Measurements from ENCODE around the gene PTGR1.
A peak's percentile ranks its signal among the peaks of the same experiment; 100 is the strongest.

The PTGR1 gene

GRCh38 chr9:111637421-111637950 is 38.0 kb upstream of the PTGR1 start:
- H3K27me3 ChIP-seq (replicated peaks in 2 of 5; ENCODE audit: control insufficient read depth in 4 of 5, insufficient read depth in 5 of 5, low read length in 4 of 5): no peaks in the 10 kb centered on the region
- WGBS (ENCODE audit: insufficient coverage): 82% methylated on average over 6 of the region's 6 CpGs
- H3K36me3 ChIP-seq (ENCODE audit: control insufficient read depth in 4 of 4, insufficient read depth in 4 of 4, low read length in 3 of 4): peaks cover 0 to 10% (median 0%) of the 10 kb centered on the region in 4 experiments
- no peaks in the 10 kb centered on the region for H3K9me3 ChIP-seq (ENCODE audit: control extremely low read depth in 1 of 5, control insufficient read depth in 4 of 5, insufficient read depth in 2 of 5, low read depth in 1 of 5, low read length in 4 of 5)
- ChIA-PET CTCF (interaction anchor here (0.7 kb wide), 1 partner anchor 166 kb away, joined by 3 read pairs; no protein-coding TSS in a partner anchor), POLR2A (no interaction called here)
- no peak overlapping the region for H3K27ac ChIP-seq (ENCODE audit: insufficient read depth in 1 of 2, low read depth in 1 of 2, low read length in 2 of 2, poor library complexity in 1 of 2, severe bottlenecking in 2 of 2)
- no peak overlapping the region for H3K4me3 ChIP-seq (ENCODE audit: control insufficient read depth in 1 of 7, extremely low read depth in 1 of 7, insufficient read depth in 4 of 7, low read depth in 2 of 7, low read length in 6 of 7)
- H3K4me1 ChIP-seq (ENCODE audit: control extremely low read depth in 1 of 4, control insufficient read depth in 4 of 4, insufficient read depth in 4 of 4, low read length in 3 of 4): peaks cover 0 to 10% (median 7%) of the 10 kb centered on the region in 4 experiments
- DNase-seq: no peak

DNA sequence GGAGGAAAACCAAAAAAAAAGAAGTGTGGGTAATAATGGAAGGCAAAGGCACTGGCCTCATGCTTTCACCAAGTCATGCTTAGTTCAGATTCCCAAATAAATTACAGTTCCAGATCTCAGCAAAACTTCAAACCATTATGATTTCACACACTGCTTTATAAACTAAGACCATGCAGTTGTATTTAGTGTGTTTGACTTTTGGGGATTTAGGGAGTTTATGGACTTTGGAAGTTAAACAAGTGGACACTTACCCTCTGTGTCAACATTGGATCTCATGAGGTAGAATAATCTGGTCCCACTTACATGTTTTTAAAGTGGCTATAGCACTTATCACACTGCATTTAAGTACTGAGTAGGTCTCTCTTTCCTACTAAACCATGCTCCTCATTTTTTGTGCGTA is 35.4 kb upstream of the PTGR1 start:
- whole genome bisulfite sequencing (ENCODE audit: insufficient coverage): no CpG with 5 or more reads among the region's 1 CpG
- CTCF ChIA-PET: no interaction called here
- no peak for DNase-seq

DNA sequence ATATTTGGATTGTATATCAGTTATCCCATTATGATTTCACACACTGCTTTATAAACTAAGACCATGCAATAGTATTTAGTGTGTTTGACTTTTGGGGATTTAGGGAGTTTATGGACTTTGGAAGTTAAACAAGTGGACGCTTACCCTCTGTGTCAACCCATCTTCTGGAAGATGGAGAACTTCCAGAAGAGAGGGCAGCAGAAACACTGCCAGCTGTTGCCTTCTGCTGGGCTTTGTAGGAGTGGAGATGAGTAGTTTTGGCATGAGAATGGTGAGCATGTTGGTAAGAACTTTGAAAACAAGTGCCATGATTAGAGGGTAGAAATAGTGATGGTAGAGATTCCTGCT is 33.9 kb upstream of the PTGR1 start:
- CTCF ChIA-PET: no interaction called here
- POLR2A ChIA-PET: interaction anchor here (0.6 kb wide), 1 partner anchor 1989 kb away, joined by 3 read pairs; no protein-coding TSS in a partner anchor

More for the DNA sequence above, 35.4 kb upstream of the PTGR1 start:
- peaks cover 0 to 10% (median 0%) of the 10 kb centered on the region in 4 experiments for H3K36me3 ChIP-seq (ENCODE audit: control insufficient read depth in 4 of 4, insufficient read depth in 4 of 4, low read length in 3 of 4)
- peaks cover 12 to 26% (median 21%) of the 10 kb centered on the region in 4 experiments for H3K4me1 ChIP-seq (ENCODE audit: control extremely low read depth in 1 of 4, control insufficient read depth in 4 of 4, insufficient read depth in 4 of 4, low read length in 3 of 4)
- no peaks in the 10 kb centered on the region for H3K27me3 ChIP-seq (replicated peaks in 2 of 5; ENCODE audit: control insufficient read depth in 4 of 5, insufficient read depth in 5 of 5, low read length in 4 of 5)
- no peak overlapping the region for H3K4me3 ChIP-seq (ENCODE audit: control insufficient read depth in 1 of 7, extremely low read depth in 1 of 7, insufficient read depth in 4 of 7, low read depth in 2 of 7, low read length in 6 of 7)
- H3K9me3 ChIP-seq (ENCODE audit: control extremely low read depth in 1 of 5, control insufficient read depth in 4 of 5, insufficient read depth in 2 of 5, low read depth in 1 of 5, low read length in 4 of 5): no peaks in the 10 kb centered on the region
- POLR2A ChIA-PET: no interaction called here
- H3K27ac ChIP-seq (ENCODE audit: insufficient read depth in 1 of 2, low read depth in 1 of 2, low read length in 2 of 2, poor library complexity in 1 of 2, severe bottlenecking in 2 of 2): no peak overlapping the region

DNA sequence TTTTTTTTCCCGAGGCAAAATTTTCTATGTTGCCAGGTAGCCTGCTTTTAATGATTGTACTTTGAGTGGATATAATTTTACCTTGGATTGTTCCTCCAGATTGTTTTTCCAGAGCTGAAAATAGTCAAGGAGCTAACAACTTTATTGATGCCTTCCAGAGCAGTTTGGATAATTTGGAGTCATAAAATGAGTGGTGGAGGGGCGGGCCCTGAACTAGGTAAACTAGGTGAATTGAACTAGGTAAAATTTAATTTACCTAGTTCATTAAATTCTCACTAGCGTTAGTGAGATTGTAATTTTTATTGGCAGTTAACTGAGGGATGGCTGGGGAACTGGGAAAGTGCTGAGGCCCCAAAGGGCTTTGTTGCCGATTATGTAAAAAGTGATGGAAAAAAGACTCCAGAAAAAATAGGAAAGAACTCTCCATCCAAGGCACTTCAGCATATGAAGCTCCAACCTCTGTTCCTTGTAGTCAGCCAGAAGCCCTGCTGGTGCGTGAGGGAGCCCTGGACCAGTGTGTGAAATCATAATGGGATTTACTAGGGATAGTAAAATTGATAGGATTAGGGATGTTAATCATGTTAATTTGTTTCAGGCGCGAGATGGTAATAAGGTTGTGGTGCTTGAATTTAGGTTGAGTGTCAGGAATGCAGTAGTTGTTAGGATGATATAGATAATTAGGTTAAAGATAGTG is 33.4 kb upstream of the PTGR1 start:
- H3K9me3 ChIP-seq (ENCODE audit: control extremely low read depth in 1 of 5, control insufficient read depth in 4 of 5, insufficient read depth in 2 of 5, low read depth in 1 of 5, low read length in 4 of 5): no peaks in the 10 kb centered on the region
- ChIA-PET CTCF (interaction anchor here (0.7 to 1.5 kb wide), 2 partner anchors 19 to 59 kb away, joined by 3 read pairs; no protein-coding TSS in a partner anchor), POLR2A (interaction anchor here (0.6 kb wide), 1 partner anchor 1989 kb away, joined by 3 read pairs; no protein-coding TSS in a partner anchor)
- WGBS (ENCODE audit: insufficient coverage): 100% methylated on average over 4 of the region's 7 CpGs
- no peaks in the 10 kb centered on the region for H3K27me3 ChIP-seq (replicated peaks in 2 of 5; ENCODE audit: control insufficient read depth in 4 of 5, insufficient read depth in 5 of 5, low read length in 4 of 5)
- H3K36me3 ChIP-seq (ENCODE audit: control insufficient read depth in 4 of 4, insufficient read depth in 4 of 4, low read length in 3 of 4): peaks cover 0 to 7% (median 0%) of the 10 kb centered on the region in 4 experiments
- peaks cover 12 to 26% (median 21%) of the 10 kb centered on the region in 4 experiments for H3K4me1 ChIP-seq (ENCODE audit: control extremely low read depth in 1 of 4, control insufficient read depth in 4 of 4, insufficient read depth in 4 of 4, low read length in 3 of 4)
- no peak overlapping the region for H3K27ac ChIP-seq (ENCODE audit: insufficient read depth in 1 of 2, low read depth in 1 of 2, low read length in 2 of 2, poor library complexity in 1 of 2, severe bottlenecking in 2 of 2)
- peak overlapping the region in 3 of 7 experiments; percentile 79 to 92 (median 90) for H3K4me3 ChIP-seq (ENCODE audit: control insufficient read depth in 1 of 7, extremely low read depth in 1 of 7, insufficient read depth in 4 of 7, low read depth in 2 of 7, low read length in 6 of 7)
- no peak for DNase-seq

More for the DNA sequence above, 33.9 kb upstream of the PTGR1 start:
- no peak for DNase-seq
- no peak overlapping the region for H3K4me3 ChIP-seq (ENCODE audit: control insufficient read depth in 1 of 7, extremely low read depth in 1 of 7, insufficient read depth in 4 of 7, low read depth in 2 of 7, low read length in 6 of 7)
- WGBS (ENCODE audit: insufficient coverage): 100% methylated on average over 1 of the region's 1 CpG
- no peak overlapping the region for H3K27ac ChIP-seq (ENCODE audit: insufficient read depth in 1 of 2, low read depth in 1 of 2, low read length in 2 of 2, poor library complexity in 1 of 2, severe bottlenecking in 2 of 2)
- no peaks in the 10 kb centered on the region for H3K9me3 ChIP-seq (ENCODE audit: control extremely low read depth in 1 of 5, control insufficient read depth in 4 of 5, insufficient read depth in 2 of 5, low read depth in 1 of 5, low read length in 4 of 5)
- peaks cover 0 to 7% (median 0%) of the 10 kb centered on the region in 4 experiments for H3K36me3 ChIP-seq (ENCODE audit: control insufficient read depth in 4 of 4, insufficient read depth in 4 of 4, low read length in 3 of 4)
- peaks cover 12 to 26% (median 21%) of the 10 kb centered on the region in 4 experiments for H3K4me1 ChIP-seq (ENCODE audit: control extremely low read depth in 1 of 4, control insufficient read depth in 4 of 4, insufficient read depth in 4 of 4, low read length in 3 of 4)
- no peaks in the 10 kb centered on the region for H3K27me3 ChIP-seq (replicated peaks in 2 of 5; ENCODE audit: control insufficient read depth in 4 of 5, insufficient read depth in 5 of 5, low read length in 4 of 5)

- no peaks in the 10 kb centered on the region for H3K27me3 ChIP-seq (replicated peaks in 2 of 5; ENCODE audit: control insufficient read depth in 4 of 5, insufficient read depth in 5 of 5, low read length in 4 of 5)
- no peaks in the 10 kb centered on the region for H3K9me3 ChIP-seq (ENCODE audit: control extremely low read depth in 1 of 5, control insufficient read depth in 4 of 5, insufficient read depth in 2 of 5, low read depth in 1 of 5, low read length in 4 of 5)
- WGBS (ENCODE audit: insufficient coverage): 44% methylated on average over 5 of the region's 5 CpGs
- H3K36me3 ChIP-seq (ENCODE audit: control insufficient read depth in 4 of 4, insufficient read depth in 4 of 4, low read length in 3 of 4): peaks cover 0 to 7% (median 0%) of the 10 kb centered on the region in 4 experiments
- peaks cover 12 to 26% (median 21%) of the 10 kb centered on the region in 4 experiments for H3K4me1 ChIP-seq (ENCODE audit: control extremely low read depth in 1 of 4, control insufficient read depth in 4 of 4, insufficient read depth in 4 of 4, low read length in 3 of 4)
- H3K27ac ChIP-seq (ENCODE audit: insufficient read depth in 1 of 2, low read depth in 1 of 2, low read length in 2 of 2, poor library complexity in 1 of 2, severe bottlenecking in 2 of 2): peak overlapping the region; percentile 61 to 90
- POLR2A ChIA-PET: interaction anchor here (0.6 to 1.4 kb wide), 3 partner anchors 30 to 1781 kb away, joined by 3 to 10 read pairs (median 3); partner anchors contain the start of gene GNG10
- CTCF ChIA-PET: interaction anchor here (1.5 kb wide), 1 partner anchor 19 kb away, joined by 3 read pairs; no protein-coding TSS in a partner anchor
- H3K4me3 ChIP-seq (ENCODE audit: control insufficient read depth in 1 of 7, extremely low read depth in 1 of 7, insufficient read depth in 4 of 7, low read depth in 2 of 7, low read length in 6 of 7): peak overlapping the region in 6 of 7 experiments; percentile 67 to 92 (median 89)
- DNase-seq: peak; percentile 9 to 42 (median 31)
Observed at GRCh38 chr9:111632060-111632459, 32.6 kb upstream of the PTGR1 start.

DNA sequence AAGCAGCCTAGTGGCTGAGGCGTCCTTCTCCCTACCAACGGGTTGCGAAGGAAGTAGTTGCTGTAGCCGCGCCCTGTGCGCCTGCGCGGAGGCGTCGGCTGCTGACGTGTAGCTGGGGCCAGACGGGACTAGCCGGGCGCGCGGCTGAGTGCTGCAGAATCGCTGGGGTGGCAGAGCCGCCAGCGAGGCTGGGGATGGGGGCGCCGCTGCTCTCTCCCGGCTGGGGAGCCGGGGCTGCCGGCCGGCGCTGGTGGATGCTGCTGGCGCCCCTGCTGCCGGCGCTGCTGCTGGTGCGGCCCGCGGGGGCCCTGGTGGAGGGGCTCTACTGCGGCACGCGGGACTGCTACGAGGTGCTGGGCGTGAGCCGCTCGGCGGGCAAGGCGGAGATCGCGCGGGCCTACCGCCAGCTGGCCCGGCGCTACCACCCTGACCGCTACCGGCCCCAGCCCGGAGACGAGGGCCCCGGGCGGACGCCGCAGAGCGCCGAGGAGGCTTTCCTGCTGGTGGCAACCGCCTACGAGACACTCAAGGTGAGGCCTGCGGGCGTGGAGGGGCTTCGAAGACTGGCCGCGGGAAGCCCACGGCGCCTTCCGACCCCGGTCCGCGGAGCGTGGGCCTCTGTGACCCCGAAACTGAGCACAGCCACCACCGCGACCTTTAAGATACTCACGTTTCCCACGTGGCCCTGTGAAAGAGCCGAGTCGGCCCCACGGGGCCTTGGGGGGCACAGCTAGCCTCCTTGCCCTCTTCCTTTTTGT is 31.9 kb upstream of the PTGR1 start, which contains the start of gene DNAJC25:
DNAJC25 (plus strand) TSS at position 121 of the 758 bp plus-strand sequence; CDS start at position 195, 74 bp downstream.
- peak within 1 kb of the TSS; percentile 61 to 90 for H3K27ac ChIP-seq (ENCODE audit: insufficient read depth in 1 of 2, low read depth in 1 of 2, low read length in 2 of 2, poor library complexity in 1 of 2, severe bottlenecking in 2 of 2)
- CTCF ChIA-PET: interaction anchor here (1.5 kb wide), 1 partner anchor 20 kb away, joined by 3 read pairs; no protein-coding TSS in a partner anchor
- DNase-seq: peak; percentile 99
- no peaks in the 10 kb centered on the region for H3K9me3 ChIP-seq (ENCODE audit: control extremely low read depth in 1 of 5, control insufficient read depth in 4 of 5, insufficient read depth in 2 of 5, low read depth in 1 of 5, low read length in 4 of 5)
- WGBS (ENCODE audit: insufficient coverage): 0% methylated on average over 69 of the region's 79 CpGs
- H3K4me1 ChIP-seq (ENCODE audit: control extremely low read depth in 1 of 4, control insufficient read depth in 4 of 4, insufficient read depth in 4 of 4, low read length in 3 of 4): peaks cover 12 to 26% (median 21%) of the 10 kb centered on the region in 4 experiments
- no peaks in the 10 kb centered on the region for H3K27me3 ChIP-seq (replicated peaks in 2 of 5; ENCODE audit: control insufficient read depth in 4 of 5, insufficient read depth in 5 of 5, low read length in 4 of 5)
- peaks cover 0 to 7% (median 0%) of the 10 kb centered on the region in 4 experiments for H3K36me3 ChIP-seq (ENCODE audit: control insufficient read depth in 4 of 4, insufficient read depth in 4 of 4, low read length in 3 of 4)
- H3K4me3 ChIP-seq (ENCODE audit: control insufficient read depth in 1 of 7, extremely low read depth in 1 of 7, insufficient read depth in 4 of 7, low read depth in 2 of 7, low read length in 6 of 7): peak within 1 kb of the TSS; percentile 67 to 92 (median 89)
- POLR2A ChIA-PET: interaction anchor here (0.6 to 1.4 kb wide), 5 partner anchors 14 to 1782 kb away, joined by 3 to 10 read pairs (median 3); partner anchors contain the start of gene GNG10

All from common myeloid progenitor, CD34-positive (primary cell).